BJ (cell line): ENCODE data around the gene ZC3HAV1. TPM values are rescaled to one million over a fixed set of nuclear protein-coding genes. Genes with fewer than 3 reads are reported as not detected.

ENCODE experiments used
- CTCF ChIA-PET: fragments of 350-600 bp; formaldehyde crosslinking; extraction: SDS; loops from one replicate; lab custom pipeline; 2021; ENCODE audit warnings: antibody characterized with exemption, inconsistent platforms; lab: Yijun Ruan, JAX
- POLR2A ChIA-PET: fragments of 300-600 bp; sonication (Branson Sonifier 250); formaldehyde crosslinking; extraction: SDS; loops from one replicate; lab custom pipeline; 2021; ENCODE audit warnings: antibody characterized with exemption; lab: Charles Lee
- DNase-seq: peaks from one replicate; pipeline ENCODE4 v3.0.0-alpha.2; 2011; ENCODE audit warnings: low read depth
- H3K27me3 ChIP-seq: 2 replicates; pipeline ENCODE4 v1.6.0; 2011; ENCODE audit warnings: low read length; ENCODE audit not compliant: control insufficient read depth, insufficient read depth
- H3K36me3 ChIP-seq: 2 replicates; pipeline ENCODE4 v1.5.1; 2011; ENCODE audit warnings: low read length; ENCODE audit not compliant: control insufficient read depth, insufficient read depth
- H3K4me3 ChIP-seq: 2 replicates; pipeline ENCODE4 v1.5.1; 2011; ENCODE audit warnings: low read depth, mild to moderate bottlenecking, control low read depth, low read length
- CTCF ChIP-seq: IDR thresholded peaks from 2 replicates; pipeline ENCODE4 v1.5.1; 2011; ENCODE audit warnings: low read depth, mild to moderate bottlenecking, control low read depth, inconsistent platforms, low read length, moderate library complexity; ENCODE audit not compliant: insufficient read depth
- polyA plus RNA-seq: library from polyadenylated mRNA; depleted of rRNA; stranded (reverse); fragments of >200 nt; gene quantifications from 2 replicates; pipeline ENCODE4 v1.2.3, GENCODE V29; 2011

ZC3HAV1 gene
- polyA plus RNA-seq, 1 experiment: 21.7 TPM

GRCh38 chr7:139023076-139023475 is 86.4 kb downstream of the ZC3HAV1 start:
- Histone ChIP-seq H3K27me3 (no peaks in the 10 kb centered on the region), H3K36me3 (peaks cover 10% of the 10 kb centered on the region), H3K4me3 (no peak overlapping the region)
- POLR2A ChIA-PET: interaction anchor here (0.7 kb wide), 1 partner anchor 208 kb away, joined by 3 read pairs; the partner anchor contains the start of gene UBN2
- no peak for TF ChIP-seq CTCF
- CTCF ChIA-PET: interaction anchor here (1.6 kb wide), 1 partner anchor 137 kb away, joined by 4 read pairs; no protein-coding TSS in a partner anchor
- DNase-seq: no peak

GRCh38 chr7:139022286-139022685 is 87.2 kb downstream of the ZC3HAV1 start:
- ChIA-PET CTCF (interaction anchor here (1.1 to 1.6 kb wide), 2 partner anchors 40 to 136 kb away, joined by 3 to 4 read pairs; no protein-coding TSS in a partner anchor), POLR2A (no interaction called here)
- H3K27me3 ChIP-seq: no peaks in the 10 kb centered on the region
- peaks cover 8% of the 10 kb centered on the region for H3K36me3 ChIP-seq
- DNase-seq: no peak
- TF ChIP-seq CTCF: no peak
- no peak overlapping the region for H3K4me3 ChIP-seq

- CTCF ChIA-PET: interaction anchor here (1.0 to 3.6 kb wide), 8 partner anchors 9 to 132 kb away, joined by 3 to 12 read pairs (median 6); no protein-coding TSS in a partner anchor
- TF ChIP-seq CTCF: no peak
Observed at GRCh38 chr7:139018910-139019309, 90.6 kb downstream of the ZC3HAV1 start.

GRCh38 chr7:139016931-139017511 is 92.5 kb downstream of the ZC3HAV1 start:
- no peak overlapping the region for H3K4me3 ChIP-seq

More at GRCh38 chr7:139018910-139019309, 90.6 kb downstream of the ZC3HAV1 start:
- Histone ChIP-seq H3K36me3 (peaks cover 4% of the 10 kb centered on the region; the same call in 1 of the 2 replicates), H3K4me3 (no peak overlapping the region), H3K27me3 (no peaks in the 10 kb centered on the region)
- no peak for DNase-seq
- POLR2A ChIA-PET: no interaction called here

More at GRCh38 chr7:139016931-139017511, 92.5 kb downstream of the ZC3HAV1 start:
- ChIA-PET CTCF (interaction anchor here (0.6 to 3.6 kb wide), 22 partner anchors 9 to 143 kb away, joined by 3 to 23 read pairs (median 6); partner anchors contain the start of gene ZC3HAV1L), POLR2A (no interaction called here)
- DNase-seq: no peak
- Histone ChIP-seq H3K27me3 (no peaks in the 10 kb centered on the region), H3K36me3 (no peaks in the 10 kb centered on the region)
- TF ChIP-seq CTCF: peak; percentile 76
